DMS79 (cell line): Measurements from ENCODE around the gene PHACTR3.

Source experiments
- DNase-seq: peaks from one replicate; lab custom pipeline; 2025; lab: John Stamatoyannopoulos, UW

PHACTR3 gene

DNA sequence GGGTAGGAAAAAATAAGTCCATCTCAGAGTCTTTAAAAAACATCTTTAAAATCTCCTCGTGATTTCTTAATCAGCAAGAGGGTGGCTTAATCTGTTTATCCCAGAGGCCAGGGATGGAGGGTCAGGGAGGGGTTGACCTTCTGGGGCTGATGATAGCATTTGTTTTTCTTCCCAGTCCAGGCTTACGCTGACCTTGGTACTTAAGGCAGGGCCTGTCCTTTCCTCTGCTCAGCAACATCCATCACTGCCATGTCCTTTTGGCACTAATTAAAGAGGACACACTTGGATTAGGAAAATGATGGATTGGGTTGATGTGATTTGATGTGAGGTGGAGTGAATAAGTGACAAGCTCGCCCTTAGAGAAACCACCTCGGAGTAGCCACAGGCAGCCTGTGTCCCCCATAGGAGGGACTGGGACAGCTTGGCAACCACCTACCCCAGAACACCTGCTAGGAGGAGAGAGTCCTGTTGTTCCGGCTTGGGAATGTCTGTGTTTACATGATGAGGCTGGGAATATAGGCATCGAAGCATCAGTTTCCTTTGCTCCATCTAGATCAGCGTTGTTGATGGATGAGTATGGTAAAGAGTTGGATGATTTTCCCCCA, 44.2 kb downstream of the PHACTR3 start:
- DNase-seq: no peak

DNA sequence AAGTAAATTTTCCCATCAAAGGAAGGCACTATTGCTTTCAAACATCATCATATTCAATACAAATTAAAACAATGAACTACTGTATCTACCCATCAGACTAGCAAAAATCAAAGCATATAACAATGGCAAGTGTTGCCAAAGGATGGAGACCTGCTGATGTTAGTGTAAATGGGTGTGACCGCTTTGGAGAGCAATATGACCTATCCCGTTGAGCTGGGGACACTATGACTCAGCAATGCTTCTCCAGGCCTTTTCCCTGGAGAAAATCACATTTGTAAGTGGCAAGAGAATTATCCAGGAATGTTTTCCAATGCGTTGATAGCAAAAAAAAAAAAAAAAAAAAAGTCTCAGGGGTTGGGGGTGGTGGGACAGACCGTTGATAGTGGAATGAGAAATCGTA, 46.1 kb downstream of the PHACTR3 start:
- DNase-seq: no peak

DNA sequence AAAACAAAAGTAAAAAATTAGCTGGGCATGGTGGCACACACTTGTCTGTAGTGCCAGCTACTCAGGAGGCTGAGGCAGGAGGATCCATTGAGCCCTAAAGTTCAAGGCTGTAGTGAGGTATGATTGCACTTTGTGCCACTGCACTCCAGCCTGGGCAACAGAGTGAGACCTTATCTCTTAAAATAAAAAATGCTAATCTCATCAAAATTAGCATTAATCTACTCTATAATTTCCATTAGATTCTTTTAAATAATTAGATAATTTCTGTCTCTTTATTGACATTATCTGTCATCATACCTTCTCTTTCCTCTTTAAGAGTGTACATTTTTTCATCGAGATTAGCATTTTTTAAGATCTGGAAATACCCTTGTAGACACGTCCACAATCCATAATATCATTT, 48.0 kb downstream of the PHACTR3 start:
- no peak for DNase-seq

DNA sequence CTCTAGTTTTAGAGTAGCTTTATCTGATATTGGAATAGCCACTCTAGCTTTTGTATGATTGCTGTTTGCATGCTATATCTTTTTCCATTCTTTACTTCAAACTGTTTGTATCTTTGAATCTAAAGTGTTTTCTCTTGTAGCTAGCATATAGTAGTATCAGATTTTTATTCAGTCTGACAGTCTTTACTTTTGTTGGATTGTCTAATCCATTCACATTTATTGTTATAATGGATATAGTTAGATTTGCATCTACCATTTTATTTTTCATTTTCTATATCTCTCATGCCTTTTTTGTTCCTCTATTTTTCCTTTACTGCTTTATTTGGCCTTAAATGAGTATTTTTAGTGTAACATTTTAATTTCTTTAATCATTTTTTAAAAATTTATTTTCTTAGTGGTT, 52.1 kb downstream of the PHACTR3 start:
- DNase-seq: no peak

DNA sequence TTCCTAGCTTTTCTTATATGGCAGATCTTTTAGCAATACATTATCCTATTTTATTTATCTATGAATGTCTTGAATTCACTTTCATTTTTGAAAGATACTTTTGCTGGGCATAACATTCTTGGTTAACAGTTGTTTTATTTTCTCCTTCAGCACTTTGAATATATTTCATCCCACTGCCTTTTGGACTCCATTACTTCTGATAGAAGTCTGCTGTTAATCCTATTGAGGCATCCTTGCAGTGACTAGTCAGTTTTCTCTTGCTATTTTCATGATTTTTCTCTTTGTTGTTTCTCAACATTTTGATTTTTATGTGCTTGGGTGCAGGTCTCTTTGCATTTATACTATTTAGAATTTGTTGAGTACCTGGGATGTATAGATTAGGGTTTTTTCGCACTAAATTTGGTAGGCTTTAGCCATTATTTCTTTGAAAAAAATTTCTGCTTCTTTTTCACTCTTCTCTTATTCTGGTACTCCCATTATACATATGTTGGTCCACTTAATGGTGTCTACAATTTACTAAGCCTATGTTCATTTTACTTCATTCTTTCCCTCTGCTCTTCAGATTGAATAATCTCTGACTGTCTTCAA, 53.2 kb downstream of the PHACTR3 start:
- no peak for DNase-seq

DNA sequence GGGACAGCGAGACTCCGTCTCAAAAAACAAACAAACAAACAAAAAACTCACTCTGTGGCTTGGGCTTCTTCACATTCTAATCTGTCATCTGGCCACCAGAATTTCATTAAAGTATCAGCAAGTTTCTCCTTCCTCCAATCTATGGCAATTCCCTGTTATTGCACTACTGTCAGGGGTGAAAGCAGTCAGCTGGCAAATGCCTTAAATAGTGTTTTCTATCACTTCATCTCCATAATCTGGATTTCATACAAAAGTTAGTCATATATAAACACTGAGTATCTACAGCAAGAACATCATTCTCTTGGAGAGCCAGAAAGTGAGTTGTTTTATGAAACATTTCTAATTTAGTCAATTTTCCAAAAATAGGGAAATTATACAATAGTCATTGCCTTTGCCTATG, 56.1 kb downstream of the PHACTR3 start:
- DNase-seq: no peak

DNA sequence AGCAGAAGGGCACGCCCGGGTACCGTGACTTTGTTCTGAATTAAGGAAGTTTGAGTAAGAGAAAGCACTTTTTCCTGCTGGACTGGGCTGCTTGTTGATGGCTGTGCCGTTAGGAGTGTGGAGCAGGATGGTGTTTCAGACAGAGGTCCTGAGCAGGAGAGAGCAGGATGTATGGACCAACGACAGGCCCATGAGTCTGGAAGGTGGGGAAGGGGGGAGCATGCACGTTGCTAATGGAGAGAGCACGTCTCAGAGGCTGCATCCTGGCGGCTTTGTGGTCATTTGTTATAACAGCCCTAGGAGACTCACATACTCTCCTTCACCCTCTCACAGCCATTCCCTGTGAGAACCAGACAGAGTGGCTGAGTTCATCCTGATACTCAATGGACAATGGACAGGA, 56.8 kb downstream of the PHACTR3 start:
- DNase-seq: no peak

DNA sequence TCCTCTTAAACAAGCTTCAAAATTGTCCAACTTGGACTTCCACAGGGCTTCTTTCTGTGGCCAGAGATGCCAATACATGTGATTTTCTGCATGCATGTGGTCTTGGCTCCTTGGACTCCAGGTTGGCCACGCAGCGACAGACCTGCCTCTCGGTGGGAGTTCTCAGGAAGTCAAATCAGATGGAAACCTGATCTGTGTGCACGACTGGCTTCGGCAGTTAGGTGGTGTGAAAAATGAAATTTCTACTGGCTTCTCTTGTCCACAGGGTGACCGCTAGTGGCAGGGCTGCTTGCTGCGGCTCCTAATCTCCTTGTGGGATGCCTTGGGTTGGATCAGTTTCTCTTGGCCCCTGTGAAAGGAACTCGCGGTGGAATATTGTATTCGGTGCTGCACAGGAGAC, 57.3 kb downstream of the PHACTR3 start:
- no peak for DNase-seq

DNA sequence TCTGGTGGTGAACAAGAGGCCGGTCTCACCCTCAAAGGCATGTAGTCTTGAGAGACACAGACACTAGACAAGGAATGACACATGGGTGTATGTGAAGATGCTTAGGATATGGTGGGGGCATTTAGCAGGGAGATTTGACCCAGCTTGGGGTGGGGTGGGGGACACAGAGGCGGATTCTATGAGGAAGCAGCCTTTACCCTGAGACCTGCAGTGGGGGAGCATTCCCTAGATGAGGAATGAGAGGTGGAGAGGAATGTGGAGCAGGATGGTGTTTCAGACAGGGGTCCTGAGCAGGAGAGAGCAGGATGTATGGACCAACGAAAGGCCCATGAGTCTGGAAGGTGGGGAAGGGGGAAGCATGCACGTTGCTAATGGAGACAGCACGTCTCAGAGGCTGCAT, 57.8 kb downstream of the PHACTR3 start:
- DNase-seq: no peak

DNA sequence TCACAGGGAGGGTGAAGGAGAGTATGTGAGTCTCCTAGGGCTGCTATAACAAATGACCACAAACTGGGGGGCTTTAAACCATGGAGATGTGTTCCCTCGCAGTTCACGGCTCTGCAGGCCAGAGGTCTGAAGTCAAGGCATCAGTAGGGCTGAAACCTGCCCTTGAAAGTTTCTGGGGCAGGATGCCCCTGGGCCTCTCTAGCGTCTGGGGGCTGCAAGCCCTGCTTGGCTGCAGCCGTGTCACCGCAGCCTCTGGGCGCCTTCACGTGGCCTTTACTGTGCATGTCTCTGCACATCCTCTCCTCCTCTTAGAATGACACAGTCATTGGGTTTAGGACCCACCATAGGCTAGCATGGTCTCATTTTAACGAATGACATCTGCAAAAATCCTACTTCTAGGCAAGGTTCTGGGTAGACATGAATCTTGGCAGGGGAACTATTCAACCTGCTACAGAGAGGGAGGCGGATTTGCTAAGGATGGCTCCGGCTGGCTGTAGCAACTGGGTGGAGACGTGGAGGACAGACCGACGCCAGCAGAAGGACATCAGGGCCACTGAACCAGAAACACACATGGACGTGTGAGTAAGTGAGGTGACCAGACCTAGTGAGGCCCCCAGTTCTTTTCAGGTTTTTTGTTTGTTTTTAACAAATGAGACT, 58.6 kb downstream of the PHACTR3 start:
- no peak for DNase-seq

DNA sequence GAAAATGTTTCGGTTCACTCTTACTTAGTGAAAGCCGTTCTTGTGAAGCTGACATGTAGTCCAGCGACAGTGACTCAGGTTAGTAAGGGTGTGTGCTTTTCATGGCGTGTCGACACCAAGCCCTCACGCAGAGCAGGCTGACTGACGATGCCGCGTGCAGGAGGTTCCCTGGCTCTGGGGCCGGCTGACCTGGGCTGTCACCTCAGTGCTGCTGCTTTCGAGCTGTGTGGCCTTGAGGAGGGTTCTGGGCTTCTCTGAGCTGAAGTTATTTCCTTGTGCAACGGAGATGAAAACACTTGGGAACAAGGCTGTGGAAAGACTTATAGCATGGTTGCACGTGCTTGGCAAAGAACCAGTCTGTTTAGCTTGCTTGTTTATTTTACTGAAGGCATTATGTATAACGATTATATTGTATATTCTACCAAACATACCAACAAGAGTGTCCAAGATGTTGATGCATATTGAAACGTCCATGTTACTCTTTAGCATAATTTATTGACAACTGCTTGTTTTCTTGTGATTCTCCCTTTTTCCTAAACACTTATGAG, 59.2 kb downstream of the PHACTR3 start:
- no peak for DNase-seq

DNA sequence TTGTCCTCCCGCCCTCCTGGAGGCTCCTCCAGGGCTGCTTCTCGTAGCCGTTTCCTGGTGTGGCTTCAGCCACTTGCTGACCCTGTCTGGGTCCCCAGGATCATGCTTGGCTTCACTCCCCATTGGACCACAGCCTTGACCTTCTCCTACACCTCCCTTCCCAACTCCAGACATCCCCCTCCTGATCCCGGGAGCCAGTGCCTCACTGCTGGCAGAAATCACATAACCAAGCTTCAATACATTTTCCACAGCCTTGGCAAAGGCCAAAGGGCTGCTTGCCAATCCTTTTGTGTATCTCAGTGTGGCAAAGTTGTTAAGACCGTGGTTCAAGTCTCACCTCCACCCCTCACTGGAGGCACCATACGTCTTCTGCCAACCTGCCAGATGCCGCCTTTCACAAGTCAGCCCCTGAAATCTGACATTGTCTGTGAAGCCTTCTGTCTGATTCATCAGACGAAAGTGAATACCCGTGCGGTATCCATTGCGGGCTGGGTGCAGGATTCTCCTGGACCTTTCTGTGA, 60.1 kb downstream of the PHACTR3 start:
- no peak for DNase-seq

DNA sequence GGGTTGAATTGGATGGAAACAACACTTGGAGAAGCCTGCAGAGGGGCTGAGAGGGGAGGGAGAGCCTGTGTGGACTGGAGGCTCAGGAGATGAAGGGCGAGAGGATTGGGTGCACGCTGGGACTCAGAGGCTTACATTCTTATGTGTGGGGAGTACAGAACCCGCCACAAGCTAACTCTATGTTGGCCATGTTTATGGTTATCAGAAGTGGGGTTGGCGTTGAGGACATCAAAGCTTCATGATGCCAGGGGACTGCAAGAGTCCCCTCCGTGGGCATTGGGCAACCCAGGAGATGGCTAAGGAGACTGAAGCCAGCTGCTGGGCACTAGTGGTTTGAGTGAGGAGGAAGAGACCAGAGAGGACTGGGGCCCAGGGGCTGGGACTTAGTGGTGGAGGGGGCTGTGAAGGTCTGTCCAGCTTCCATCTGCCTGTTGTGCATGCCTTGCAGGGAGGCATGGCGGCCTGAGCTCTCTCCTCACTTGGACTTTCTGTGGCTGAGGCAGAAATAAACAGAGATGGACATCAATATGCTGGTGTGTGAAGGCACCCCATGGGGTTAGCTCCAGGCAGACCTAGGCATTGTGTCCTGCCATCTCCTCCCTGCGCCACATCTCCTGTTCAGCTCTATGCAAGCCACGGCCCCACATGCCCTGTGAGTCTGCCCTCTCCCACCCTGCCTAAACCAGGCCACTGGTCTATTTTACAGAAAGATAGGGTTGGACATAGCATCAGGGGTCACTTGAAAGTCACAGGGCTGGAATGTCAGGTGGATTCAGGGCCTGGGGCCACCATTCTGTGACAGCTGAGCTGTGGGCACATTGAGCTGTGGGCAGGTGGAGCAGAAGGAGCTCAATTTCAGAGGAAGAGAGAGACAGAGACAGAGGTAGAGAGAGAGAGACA, 61.6 kb downstream of the PHACTR3 start:
- DNase-seq: no peak

DNA sequence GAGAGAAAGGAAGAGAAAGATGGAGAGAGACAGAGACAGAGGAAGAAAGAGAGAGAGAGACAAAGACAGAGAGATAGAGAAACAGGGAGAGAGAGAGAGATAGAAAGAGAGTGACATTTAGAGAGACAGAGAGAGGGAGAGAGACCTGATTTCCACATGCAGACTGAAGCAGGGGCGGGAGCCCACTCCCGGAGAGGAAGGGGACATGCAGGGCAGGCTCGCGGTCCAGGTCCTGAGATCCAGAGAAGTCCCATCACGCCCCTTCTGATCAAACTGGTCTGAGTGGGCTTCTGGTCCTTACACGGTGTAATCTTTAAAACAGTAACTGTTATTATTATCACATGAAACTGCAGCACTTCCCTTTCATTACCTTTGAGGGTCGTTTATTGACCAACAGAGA, 62.2 kb downstream of the PHACTR3 start:
- no peak for DNase-seq

DNA sequence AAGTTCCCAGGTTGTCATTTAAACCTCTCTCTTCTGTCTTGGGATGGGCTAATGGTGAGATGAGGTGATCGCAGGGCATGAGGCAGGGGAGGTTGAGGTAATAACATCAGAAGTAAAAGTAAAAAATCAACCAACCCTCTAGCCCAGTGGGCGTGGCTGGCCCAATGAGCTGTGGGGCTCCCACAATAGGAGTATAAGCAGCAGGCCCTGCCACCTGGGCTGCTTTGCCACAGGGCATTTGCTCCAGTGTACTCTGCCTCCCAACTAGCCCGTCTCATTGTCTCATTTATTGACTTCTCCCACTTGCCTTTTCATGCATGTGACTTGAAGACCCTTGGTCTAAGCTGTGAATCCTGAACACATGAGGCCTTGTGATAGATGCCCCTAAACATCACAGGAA, 62.8 kb downstream of the PHACTR3 start:
- DNase-seq: no peak

DNA sequence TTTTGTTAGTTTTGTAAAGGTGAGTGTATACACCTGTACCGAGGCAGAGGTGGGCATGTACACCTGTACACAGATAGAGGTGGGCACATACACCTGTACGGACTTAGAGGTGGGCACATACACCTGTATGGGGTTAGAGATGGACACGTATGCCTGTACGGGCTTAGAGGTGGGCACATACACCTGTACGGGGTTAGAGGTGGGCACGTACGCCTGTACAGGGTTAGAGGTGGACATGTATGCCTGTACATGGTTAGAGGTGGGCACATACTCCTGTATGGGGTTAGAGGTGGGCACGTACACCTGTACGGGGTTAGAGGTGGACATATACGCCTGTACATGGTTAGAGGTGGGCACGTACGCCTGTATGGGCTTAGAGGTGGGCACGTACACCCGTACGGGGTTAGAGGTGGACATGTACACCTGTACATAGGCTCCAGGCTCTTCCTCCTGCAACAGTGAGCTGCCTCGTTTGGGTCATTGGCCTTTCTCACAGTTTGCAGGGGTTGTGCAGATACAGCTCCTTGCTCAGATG, 63.7 kb downstream of the PHACTR3 start:
- no peak for DNase-seq

DNA sequence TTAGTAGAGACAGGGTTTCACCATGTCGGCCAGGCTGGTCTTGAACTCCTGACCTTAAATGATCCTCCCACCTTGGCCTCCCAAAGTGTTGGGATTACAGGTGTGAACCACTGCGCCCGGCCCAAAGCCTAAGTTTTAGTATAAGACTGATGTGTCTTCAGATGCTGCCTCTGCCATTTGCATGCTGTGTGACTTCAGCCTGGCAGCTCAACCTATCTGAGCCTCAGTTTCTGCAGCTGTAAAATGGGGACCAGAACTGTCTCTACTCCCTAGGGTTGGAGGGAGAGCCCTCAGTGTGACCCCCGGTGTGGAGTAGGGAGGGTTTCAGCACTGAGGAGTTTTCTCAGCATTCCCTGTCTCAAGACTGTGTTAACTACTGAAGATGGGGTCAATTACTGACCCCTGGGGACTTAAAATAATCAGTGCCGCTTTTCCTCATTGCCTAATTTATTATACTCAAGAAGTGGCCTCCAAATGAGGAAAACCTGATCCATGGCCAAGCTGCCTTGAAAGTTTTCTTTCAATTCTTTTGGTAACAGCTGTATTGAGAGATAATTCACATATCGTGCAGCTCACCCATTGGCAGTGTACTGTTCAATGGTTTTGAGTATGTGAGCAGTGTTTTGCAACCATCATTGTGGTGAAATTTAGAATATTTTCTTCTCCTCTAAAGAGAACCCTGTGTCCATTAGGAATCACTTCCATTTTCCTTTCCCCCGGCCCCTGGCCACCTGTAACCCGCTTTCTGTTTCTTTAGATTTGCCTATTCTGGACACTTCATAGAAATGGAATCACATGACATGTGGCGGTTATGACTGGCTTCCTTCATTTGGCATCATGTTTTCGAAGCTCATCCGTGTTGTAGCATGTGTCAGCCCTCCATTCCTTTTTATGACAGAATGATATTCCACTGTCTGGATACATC, 64.8 kb downstream of the PHACTR3 start:
- no peak for DNase-seq

DNA sequence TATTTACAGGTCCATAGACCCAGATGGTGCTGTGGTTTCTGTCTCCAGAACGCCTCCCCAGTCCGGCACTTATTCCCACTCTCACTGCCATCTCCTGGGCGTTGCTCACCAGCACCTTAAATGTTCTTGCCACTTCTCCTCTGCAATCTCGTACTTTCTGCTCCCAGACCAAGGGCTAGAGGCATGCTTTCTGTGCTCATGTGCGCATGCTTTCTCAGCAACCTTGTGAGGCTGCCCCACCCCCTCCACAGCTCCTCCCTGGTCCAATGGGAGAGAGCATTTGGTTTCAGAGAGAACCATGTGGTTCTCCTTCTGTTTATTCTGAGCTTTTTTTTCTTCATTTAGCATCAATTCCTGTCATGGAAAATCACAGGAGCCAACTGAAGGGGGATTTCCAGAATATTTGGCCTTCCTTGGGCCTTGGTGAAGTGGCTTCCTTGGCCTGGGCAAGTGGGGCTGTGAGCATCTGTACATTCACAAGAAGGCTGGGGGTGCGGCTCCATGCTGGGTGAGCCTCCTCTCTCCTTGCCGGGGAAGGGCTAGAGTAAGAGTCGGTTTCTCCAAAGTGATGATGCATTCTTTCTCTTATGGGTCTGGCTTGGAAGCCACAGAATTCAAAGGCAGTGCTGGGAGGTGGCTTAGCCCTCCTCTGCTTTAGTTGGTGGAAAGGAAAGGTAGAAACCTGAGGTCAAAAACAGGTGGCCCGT, 66.6 kb downstream of the PHACTR3 start:
- DNase-seq: no peak

DNA sequence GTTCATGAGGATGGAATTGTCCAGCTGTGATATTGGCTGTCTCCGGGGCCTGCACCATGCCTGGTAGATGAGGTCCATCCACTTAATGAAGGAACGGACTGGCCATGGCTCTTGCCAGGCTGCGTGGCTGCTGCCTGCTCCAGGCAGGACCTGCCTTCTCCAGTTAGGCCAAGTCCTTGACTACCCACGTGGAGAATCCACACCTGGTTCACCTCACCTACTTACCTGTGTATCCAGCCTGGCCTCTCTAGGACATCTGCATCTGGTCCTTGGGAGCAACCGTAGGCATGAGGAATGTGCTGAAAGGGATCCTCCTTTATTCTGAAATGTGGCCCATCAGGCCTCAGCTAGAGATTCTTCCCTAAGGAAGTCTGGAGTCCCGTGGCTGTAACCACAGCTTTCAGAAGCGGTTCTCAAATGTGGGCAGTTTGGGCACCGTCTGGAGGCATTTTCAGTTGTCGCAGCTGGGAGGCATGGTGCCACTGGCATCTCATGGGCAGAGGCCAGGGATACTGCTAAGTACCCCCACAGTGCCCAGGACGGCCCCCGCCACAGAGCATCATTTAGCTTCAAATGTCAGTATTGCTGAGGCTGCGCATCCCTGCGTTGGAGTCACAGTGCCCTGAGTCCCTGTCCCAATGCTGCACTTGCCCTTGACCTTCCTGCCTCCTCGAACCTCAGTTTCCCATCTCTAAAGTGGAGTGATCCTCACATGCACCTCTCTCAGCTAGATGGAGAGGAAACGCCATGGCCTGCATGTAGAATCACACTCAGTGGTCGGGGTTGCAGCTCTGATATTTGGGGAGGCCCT, 67.5 kb downstream of the PHACTR3 start:
- DNase-seq: no peak
